KMS-11 (cell line): ENCODE measurements around the gene SCGB1A1.

Experiments used
- H2AFZ ChIP-seq: fragments of 200-600 bp; sonication (generic); 2 replicates; pipeline ENCODE4 v1.6.1; 2016; ENCODE audit warnings: antibody characterized with exemption, mixed run types, low read depth
- H3K27ac ChIP-seq: fragments of 200-600 bp; sonication (generic); 2 replicates; pipeline ENCODE4 v1.6.1; 2016; ENCODE audit warnings: mild to moderate bottlenecking, mixed run types
- H3K27me3 ChIP-seq: fragments of 200-600 bp; sonication (generic); 2 replicates; pipeline ENCODE4 v1.6.1; 2017; ENCODE audit warnings: mild to moderate bottlenecking, low read depth, mixed run types, moderate library complexity; ENCODE audit not compliant: insufficient read depth
- H3K36me3 ChIP-seq: fragments of 200-600 bp; sonication (generic); 2 replicates; pipeline ENCODE4 v1.6.1; 2017; ENCODE audit warnings: mild to moderate bottlenecking, mixed run types; ENCODE audit not compliant: insufficient read depth
- H3K4me1 ChIP-seq: fragments of 200-600 bp; sonication (generic); 2 replicates; pipeline ENCODE4 v1.6.1; 2016; ENCODE audit warnings: mild to moderate bottlenecking, low read depth, mixed run types; ENCODE audit not compliant: poor library complexity, severe bottlenecking
- H3K4me2 ChIP-seq: fragments of 200-600 bp; sonication (generic); 2 replicates; pipeline ENCODE4 v1.7.0; 2016; ENCODE audit warnings: mild to moderate bottlenecking, mixed run types
- H3K4me3 ChIP-seq: fragments of 200-600 bp; sonication (generic); IDR thresholded peaks from 2 replicates; pipeline ENCODE4 v1.6.1; 2017; ENCODE audit warnings: low read depth, low read length, mixed read lengths; ENCODE audit not compliant: insufficient read depth
- H3K79me2 ChIP-seq: fragments of 200-600 bp; sonication (generic); 2 replicates; pipeline ENCODE4 v1.6.1; 2016; ENCODE audit warnings: low read depth, mixed run types; ENCODE audit not compliant: insufficient read depth
- H3K9ac ChIP-seq: fragments of 200-600 bp; sonication (generic); 2 replicates; pipeline ENCODE4 v1.6.1; 2016; ENCODE audit warnings: mild to moderate bottlenecking, mixed run types
- H4K20me1 ChIP-seq: fragments of 200-600 bp; sonication (generic); 2 replicates; pipeline ENCODE4 v1.6.1; 2016; ENCODE audit warnings: mild to moderate bottlenecking, mixed run types; ENCODE audit not compliant: insufficient read depth
- CTCF ChIP-seq: fragments of 200-600 bp; sonication (generic); conservative IDR thresholded peaks from 2 replicates; pipeline ENCODE4 v1.6.1; 2017; ENCODE audit warnings: low read depth, mild to moderate bottlenecking, antibody characterized with exemption, low read length, moderate library complexity, mixed read lengths

The SCGB1A1 gene

DNA sequence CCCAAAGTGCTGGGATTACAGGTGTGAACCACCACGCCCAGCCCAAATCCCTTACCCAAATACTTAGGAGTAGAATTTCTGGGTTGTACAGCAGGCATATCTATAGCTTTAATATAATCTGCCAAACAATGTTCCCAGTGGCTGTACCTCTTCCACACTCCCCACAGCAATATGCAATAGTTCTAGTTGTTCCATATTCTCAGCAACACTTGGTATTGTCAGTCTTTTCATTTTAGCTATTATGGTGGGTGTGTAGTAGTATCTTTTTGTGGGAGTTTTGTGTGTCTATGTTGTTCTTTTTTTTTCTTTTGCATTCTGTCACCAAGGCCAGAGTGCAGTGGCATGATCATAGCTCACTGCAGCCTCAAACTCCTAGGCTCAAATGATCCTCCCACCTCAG is 18.8 kb downstream of the SCGB1A1 start:
- H3K4me2 ChIP-seq: no peak overlapping the region
- no peaks in the 10 kb centered on the region for H3K27me3 ChIP-seq
- H3K9ac ChIP-seq: no peak overlapping the region
- H4K20me1 ChIP-seq: no peaks in the 10 kb centered on the region
- H3K36me3 ChIP-seq: no peaks in the 10 kb centered on the region
- TF ChIP-seq CTCF: no peak
- no peak overlapping the region for H3K27ac ChIP-seq
- H3K4me3 ChIP-seq: no peak overlapping the region
- H3K4me1 ChIP-seq: peaks cover 26% of the 10 kb centered on the region
- no peak overlapping the region for H2AFZ ChIP-seq
- H3K79me2 ChIP-seq: no peaks in the 10 kb centered on the region

DNA sequence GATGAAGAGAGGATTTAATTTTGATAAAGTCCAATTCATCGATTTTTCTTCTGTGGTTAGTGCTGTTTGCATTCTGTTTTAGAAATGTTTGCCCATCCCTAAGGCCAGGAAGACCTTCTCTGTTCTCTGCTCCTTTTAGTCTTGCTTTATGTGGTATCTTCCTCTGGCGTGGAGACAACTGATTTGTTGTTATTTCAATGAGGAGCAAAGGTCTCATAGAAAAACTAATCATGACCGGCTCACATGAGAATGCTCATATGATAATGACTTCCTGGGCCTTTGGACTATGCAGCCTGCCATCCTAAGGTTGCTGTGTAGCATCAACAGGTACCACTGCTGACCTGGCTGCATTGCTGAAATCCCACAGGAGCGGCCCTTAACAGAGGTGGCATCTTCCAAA is 19.8 kb downstream of the SCGB1A1 start:
- Histone ChIP-seq H3K27ac (no peak overlapping the region), H3K9ac (no peak overlapping the region), H3K27me3 (no peaks in the 10 kb centered on the region), H3K79me2 (no peaks in the 10 kb centered on the region), H3K4me2 (no peak overlapping the region), H4K20me1 (no peaks in the 10 kb centered on the region), H3K4me3 (no peak overlapping the region), H2AFZ (no peak overlapping the region), H3K36me3 (no peaks in the 10 kb centered on the region), H3K4me1 (peaks cover 15% of the 10 kb centered on the region)
- no peak for TF ChIP-seq CTCF

GRCh38 chr11:62439785-62440602 is 21.2 kb downstream of the SCGB1A1 start:
- Histone ChIP-seq H3K79me2 (no peaks in the 10 kb centered on the region), H3K27me3 (no peaks in the 10 kb centered on the region), H3K27ac (no peak overlapping the region), H3K4me2 (no peak overlapping the region), H3K36me3 (no peaks in the 10 kb centered on the region), H3K4me3 (no peak overlapping the region), H4K20me1 (no peaks in the 10 kb centered on the region), H2AFZ (no peak overlapping the region), H3K9ac (no peak overlapping the region), H3K4me1 (peaks cover 16% of the 10 kb centered on the region)
- TF ChIP-seq CTCF: no peak

- Histone ChIP-seq H3K4me3 (no peak overlapping the region), H4K20me1 (no peaks in the 10 kb centered on the region), H3K4me2 (no peak overlapping the region), H3K4me1 (peaks cover 32% of the 10 kb centered on the region), H2AFZ (no peak overlapping the region), H3K27me3 (no peaks in the 10 kb centered on the region), H3K9ac (no peak overlapping the region), H3K27ac (no peak overlapping the region), H3K79me2 (no peaks in the 10 kb centered on the region), H3K36me3 (no peaks in the 10 kb centered on the region)
- TF ChIP-seq CTCF: no peak
These were observed 24.8 kb downstream of the SCGB1A1 start for GRCh38 chr11:62443390-62444235.
